Stimulated activated CD4-positive, alpha-beta T cell treated with anti-CD3 and anti-CD28 coated beads, Interleukin-1b, Interleukin-23, amount 100 ng/mL, for 48 hours (primary cell): ENCODE results near the gene RPS15A.
A peak's percentile ranks its signal among the peaks of the same experiment; 100 is the strongest.
"Not testable (repeated sequence)": the region's sequence is repeated elsewhere in the genome, so short reads cannot be mapped to it uniquely, and the experiment has no call there.

Experiments
- DNase-seq: peaks from one replicate; pipeline ENCODE4 v3.0.0-alpha.2; 2020

The RPS15A gene

DNA sequence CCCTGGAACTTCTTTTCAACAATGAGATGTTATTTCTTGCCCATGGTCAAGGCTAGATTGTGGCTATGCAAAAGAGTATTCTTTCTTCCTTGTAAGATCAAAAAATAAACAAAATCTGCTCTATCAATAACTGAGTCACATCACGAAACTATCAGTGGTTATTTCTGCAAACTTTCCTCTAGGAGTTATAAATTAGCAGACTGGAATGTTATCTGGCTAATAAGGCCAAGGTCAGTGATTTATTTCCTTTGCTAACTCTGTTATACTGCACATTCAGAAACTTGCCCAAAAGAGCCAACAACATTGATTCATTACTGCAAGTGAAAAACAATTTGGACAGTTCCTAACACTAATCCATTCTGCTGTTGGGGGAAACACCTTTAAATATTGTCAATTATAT is 6.2 kb upstream of the RPS15A start:
- DNase-seq, result no peak

DNA sequence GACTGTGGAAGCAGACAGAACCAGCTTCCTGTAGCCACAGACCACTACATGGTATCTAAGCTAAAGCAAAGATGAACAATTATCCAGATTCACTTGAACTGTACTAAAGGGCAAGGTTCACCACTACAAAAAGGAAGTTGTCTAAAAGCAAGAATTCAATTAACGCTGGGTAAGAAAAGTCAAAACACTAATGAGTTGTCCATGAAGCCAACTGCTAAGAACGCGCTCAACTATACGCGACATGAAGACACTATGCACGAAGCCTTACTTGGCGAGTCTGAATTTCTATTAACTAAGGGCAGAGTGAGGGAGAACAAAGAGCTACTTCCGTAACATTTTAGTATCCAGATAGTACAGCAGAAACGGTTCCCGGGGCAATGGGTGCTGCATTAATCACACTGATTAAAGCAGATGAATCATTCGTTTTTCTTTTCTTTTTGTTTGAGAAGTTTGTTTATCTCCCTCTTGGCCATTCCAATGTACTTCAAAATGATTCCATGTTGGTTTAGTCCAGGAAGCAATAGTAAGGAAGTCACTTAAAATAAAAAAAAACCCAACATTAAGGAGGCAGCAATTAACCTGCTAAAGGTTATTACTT is 2.8 kb upstream of the RPS15A start:
- no peak for DNase-seq

DNA sequence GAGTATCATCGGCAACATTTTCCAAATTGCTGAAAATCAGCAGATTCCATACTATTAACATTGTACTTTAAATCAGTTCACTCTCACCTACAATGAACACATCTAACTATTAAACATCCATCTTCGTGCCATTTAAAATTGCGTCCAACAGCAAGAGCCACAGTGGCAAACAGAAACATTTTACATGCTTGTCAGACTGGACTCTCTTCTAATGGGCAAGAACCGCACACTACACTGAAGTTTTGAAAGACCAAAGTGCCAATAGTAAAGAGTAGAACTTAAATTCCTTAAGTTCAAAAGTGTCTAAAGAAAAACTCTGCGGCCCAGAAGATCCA is 652 bp downstream of the RPS15A start:
- DNase-seq, result no peak

DNA sequence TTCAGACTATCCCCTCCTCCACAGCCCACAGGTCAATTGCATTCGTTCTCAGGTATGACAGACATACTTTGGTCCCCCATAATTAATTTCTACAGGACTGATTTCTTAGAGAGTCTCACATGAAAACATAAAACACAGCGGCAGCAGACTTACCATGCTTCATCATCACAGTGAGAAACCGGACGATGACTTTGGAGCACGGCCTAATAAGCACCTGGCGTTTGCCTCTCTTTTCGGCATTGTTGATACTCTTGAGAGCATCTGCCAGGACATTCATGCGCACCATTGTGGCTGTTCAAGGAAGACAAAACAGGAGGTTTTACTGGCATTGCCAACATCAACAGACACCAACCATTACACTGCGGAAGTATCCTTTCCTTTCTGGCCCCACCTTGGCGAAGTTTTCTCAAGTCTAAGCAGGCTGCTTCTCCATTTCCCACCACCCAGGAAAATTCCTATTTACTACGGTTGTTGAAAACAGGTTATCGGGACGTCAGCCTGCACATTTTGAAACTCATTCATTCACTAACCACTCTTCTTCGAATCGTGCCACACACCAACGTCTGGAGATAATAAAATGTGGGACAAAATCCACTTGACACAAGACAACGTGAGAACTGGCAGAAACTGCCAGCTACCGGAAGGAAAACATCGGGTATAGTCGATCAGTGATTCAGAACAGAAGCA is 1.2 kb downstream of the RPS15A start:
- no peak for DNase-seq

DNA sequence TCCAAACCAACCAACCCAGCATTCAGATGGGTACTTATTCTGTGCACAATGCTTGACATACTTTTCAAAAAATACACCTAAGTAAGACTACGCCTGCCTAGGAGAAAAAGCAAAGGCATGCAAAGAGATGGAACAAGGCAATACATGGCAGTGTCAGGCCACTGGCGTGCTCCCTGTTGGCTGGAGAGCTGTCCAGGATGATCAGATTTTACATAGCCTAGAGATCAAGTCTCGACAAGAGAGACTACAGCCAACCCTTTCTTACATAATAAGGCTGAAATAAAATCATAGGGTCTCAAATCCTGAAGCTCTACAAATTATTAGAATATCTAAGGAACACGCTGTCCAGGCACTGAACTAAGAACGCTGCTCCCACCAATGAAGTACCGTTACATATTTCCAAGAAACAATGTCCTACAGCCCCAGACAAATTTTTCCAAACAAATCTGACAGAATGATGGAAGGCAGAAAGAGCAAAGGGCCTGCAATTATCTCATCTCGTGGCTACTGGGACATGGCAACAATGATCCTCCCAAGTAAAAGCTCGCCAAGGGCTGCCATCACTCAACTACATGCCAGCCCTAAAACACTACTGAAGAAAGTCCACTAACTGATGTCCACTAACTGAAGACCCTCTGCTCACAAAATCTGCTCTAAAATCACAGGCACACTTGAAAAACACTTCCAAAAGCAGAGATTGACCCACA is 5.1 kb downstream of the RPS15A start:
- DNase-seq, result no peak

DNA sequence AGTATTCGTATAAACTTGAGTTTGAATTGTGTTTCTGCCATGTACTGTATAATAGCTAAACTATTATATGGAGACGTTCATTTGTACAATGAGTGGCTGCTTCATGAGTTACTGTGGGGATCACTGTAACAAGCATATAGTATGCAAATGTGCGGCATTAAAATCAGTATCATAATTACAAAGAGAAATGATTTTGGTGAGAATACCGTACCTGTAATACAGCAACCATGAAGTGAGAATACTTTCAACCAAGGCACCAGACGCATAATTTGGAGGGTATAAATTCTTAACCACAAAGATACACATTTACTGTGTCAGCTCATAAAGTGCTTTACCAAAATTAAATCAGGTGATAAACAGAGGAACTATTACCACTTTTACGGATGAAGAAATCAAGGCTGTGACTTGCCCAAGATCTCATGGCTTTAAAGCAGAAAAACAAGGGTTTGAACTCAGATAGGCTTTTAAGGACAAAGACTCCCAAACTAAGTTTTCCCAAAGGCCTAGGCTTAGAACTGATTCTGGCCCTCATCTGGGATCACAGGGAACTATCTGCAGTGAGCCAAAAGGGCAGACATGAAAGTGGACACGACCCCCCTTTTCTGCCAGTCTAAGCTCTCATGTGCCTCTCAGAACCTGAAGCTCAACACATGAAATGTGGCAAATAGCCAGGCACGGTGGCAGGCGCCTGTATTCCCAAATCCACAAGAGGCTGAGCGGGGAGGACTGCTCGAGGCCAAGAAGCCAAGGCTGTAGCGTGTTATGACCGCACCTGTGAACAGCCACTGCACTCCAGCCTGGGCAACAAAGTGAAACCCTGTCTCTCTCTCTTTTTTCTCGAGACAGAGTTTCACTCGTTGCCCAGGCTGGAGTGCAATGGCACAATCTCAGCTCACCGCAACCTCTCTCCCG is 6.4 kb downstream of the RPS15A start:
- DNase-seq, result no peak

DNA sequence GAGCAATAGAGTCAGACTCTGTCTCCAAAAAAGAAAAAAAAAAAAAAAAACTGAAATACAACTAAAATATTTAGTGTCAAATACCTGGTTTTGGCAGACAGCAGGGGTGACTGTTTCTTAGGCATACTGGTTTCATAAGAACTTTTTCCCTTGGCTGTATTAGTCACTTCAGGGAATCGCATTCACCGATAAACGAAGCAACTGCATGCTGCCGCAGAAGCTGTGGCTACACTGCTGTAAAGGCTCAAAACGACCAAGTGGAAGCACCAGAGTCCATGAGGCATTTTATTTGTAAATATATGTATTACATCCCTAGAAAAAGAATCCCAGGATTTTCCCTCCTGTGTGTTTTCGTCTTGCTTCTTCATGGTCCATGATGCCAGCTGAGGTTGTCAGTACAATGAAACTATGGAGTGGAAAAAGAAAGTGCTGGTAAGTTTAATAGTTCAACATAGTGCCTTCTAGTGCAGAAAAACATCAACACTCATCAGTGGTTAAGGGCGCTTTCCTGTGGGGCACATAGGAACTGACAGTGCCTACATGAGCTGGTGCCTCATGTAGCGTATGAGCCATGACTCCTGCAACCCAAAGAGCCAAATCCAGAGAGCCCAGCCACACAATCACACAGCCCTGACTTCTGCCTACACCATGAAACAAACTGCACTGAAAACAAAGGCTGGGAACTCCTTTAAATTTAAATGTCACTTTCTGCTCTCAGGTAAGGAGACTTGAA is 7.3 kb downstream of the RPS15A start:
- DNase-seq, result peak; percentile 45

DNA sequence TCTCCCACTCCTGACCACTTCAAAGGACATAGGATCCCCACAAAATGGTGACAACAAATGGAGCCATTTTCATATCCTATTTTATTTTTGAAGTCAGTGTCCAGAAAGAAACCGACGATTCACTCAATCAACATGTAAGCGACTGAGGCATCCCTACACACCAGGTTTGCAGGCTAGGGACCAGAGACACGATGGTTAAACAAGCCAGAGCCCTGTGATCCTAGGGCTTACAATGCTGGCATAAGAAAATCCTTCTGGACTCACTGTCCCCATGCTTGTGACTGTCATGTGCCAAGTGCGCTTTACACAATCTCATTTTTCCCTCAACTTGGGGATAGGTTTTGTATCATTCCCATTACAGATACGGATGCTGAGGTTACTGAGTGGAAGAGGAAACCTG is 8.9 kb downstream of the RPS15A start:
- DNase-seq, result not testable (repeated sequence)

DNA sequence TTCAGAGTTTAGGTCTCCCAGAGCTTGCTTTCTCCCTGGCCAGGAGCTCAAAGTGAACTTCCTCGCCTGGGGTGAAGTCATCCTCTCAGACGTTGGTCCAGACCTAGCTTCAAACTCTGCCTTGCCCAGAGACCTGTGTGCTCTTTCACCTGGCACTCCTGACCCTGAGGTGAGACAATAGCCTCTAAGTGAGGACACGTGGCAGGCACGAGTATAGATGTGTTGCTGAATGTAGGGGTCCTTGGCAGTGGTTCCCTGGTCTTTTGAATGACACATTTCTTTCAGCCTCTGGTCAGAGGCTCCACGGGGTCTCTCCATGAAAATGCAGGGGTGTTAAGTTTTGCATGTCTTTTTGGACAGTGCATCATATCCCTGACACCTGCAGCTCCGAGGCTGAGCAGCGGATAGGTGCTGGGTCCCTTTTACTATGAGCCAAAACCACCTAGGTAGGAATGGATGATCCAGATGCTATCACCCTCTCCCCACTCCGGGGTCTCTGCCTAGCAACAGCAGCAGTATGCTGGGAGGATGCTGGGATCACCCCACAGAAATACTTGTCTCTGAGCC is 9.6 kb downstream of the RPS15A start:
- not testable (repeated sequence) for DNase-seq

DNA sequence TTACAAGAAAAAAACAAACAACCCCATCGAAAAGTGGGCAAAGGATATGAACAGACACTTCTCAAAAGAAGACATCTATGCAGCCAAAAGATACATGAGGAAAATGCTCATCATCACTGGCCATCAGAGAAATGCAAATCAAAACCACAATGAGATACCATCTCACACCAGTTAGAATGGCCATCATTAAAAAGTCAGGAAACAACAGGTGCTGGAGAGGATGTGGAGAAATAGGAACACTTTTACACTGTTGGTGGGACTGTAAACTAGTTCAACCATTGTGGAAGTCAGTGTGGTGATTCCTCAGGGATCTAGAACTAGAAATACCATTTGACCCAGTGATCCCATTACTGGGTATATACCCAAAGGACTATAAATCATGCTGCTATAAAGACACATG is 12.5 kb downstream of the RPS15A start:
- not testable (repeated sequence) for DNase-seq

DNA sequence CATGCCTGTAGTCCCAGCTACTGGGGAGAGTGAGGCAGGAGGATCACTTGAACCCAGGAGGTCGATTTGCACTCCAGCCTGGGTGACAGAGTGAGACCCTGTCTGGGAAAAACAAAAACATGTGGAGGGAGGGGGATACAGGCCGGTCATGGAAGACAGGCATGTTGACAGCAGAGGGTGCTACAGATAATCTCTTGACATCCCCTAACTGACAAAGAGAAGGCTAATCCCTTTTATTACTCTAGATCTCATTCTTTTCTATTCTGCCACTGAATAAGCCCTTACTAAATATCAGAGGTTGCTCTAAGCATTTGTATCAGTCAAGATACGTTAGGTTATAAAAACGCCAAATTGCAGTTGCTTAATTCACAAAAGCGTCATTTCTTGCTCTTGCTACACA is 13.8 kb downstream of the RPS15A start:
- not testable (repeated sequence) for DNase-seq

DNA sequence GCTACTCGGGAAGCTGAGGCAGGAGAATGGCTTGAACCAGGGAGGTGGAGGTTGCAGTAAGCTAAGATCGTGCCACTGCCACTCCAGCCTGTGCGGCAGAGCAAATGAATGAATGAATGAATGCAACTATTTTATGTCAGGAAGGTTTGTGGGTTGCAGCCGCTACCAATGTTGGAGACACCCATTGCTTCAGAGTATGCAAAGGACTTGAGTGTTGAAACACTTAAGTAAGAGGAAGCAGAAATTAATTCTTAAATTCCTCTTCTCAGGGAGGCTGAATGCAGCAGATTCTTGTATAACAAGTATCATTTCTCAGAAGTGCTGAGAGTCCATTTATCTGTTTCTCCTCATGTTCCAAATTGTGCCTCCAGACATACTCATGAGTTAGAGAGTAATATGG is 15.5 kb downstream of the RPS15A start:
- DNase-seq, result not testable (repeated sequence)

DNA sequence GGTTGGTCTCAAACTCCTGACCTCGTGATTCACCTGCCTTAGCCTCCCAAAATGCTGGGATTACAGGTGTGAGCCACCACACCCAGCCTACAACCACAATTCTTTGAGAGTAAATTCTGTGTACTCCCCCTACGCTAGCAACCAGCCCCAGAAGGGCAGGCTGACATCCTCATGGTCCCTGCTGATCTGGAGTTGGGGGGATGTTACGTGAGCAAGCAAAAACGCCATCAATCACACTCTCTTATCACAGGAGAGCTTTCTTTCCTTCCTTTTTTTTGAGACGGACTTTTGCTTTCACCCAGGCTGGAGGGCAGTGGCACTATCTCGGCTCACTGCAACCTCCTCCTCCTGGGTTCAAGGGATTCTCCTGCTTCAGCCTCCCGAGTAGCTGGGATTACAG is 18.0 kb downstream of the RPS15A start:
- DNase-seq, result not testable (repeated sequence)

DNA sequence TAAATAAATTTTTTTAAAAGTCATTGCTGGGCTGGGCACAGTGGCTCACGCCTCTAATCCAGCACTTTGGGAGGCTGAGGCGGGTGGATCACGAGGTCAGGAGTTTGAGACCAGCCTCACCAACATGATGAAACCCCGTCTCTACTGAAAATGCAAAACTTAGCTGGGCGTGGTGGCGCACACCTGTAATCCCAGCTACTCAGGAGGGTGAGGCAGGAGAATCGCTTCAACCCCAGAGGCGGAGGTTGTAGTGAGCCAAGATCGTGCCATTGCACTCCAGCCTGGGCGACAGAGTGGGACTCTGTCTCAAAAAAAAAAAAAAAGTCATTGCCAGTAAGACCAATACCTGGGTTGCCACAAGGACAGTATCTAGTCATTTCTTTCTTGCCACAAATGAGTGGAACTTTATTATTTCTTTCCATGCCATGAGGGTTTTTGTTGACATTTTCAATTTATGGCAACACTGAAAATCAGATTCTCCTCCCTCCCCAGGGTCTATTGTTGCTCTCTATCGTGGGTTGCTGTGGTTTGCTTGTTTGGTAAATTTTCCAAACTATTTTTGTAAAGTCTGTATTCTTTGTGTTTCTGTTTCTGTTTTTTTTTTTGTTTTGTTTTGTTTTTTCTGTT is 19.7 kb downstream of the RPS15A start:
- DNase-seq, result not testable (repeated sequence)

DNA sequence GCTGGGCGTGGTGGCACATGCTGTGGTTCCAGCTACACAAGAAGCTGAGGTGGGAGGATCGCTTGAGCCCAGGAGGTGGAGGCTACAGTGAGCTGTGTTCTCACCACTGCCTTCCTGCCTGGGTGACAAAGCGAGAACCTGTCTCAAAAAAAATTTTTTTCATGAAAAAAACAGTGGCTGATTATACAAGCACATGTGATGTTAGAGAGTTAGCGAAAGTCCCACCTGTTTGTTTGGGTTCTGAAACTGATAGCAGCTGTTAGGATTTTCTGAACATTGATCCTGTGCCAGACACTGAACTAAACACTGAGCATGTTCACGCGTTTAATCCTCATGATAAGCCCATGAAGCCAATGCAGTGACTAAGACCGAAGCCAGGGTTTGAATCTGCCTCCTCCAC is 22.9 kb downstream of the RPS15A start:
- DNase-seq, result peak; percentile 21

DNA sequence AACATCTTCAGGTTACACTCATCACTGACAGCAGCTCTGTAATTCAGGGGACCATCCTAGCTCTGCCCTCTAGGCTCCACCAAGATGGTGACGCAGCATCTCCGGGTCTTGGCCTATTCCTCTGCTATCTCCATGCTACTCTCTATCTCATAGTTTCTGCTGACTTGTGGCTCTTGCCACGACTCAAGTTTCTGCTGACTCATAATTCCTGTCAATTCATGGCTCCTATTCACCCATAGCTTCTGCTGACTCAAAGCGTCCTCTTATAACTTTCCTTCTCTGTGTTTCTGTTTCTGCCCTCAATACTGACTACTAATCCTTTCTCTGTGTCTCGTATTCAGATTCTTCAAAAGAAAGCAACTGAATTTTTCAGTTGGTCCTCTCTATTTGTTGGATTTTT is 27.4 kb downstream of the RPS15A start:
- not testable (repeated sequence) for DNase-seq

DNA sequence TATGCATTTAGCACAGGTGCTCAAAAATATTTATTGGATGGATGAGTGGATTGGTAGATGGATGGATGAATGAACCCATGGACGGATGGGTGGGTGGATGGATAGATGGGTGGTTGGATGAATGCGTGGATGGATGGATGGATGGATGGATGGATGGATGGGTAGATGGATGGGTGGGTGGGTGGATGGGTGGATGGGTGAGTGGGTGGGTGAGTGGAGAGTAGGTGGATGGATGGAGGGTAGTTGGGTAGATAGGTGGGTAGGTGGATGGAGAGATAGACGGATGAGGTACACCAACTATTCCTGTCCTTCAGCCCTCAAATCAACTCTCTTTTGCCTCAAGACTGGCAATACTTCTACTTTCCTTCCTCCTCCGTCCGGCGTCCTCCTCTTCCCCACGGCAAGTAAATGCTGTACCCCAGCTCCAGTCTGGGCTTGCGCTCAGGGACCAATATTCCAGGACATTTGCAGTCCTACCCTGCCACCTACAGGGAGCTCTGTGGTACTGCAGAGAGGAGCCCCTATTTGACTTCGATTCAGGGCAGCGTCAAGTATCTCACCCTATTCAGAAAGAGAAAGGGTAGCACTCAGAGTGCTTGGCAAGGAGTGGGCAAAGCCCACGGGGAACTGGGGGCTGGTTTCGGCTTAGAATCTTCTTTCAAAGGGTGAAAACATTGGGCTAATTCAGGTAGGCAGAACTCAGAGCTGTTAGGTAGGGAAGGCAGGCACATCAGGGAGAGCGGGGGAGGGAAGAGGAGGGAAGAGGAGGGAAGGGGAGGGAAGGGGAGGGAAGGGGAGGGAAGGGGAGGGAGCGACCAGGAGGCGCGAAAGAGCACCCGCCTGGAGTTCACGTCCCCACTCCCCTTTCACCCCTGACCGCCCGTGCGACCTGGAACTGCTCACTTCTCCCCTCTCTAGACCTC is 30.3 kb downstream of the RPS15A start:
- peak; percentile 51 for DNase-seq

DNA sequence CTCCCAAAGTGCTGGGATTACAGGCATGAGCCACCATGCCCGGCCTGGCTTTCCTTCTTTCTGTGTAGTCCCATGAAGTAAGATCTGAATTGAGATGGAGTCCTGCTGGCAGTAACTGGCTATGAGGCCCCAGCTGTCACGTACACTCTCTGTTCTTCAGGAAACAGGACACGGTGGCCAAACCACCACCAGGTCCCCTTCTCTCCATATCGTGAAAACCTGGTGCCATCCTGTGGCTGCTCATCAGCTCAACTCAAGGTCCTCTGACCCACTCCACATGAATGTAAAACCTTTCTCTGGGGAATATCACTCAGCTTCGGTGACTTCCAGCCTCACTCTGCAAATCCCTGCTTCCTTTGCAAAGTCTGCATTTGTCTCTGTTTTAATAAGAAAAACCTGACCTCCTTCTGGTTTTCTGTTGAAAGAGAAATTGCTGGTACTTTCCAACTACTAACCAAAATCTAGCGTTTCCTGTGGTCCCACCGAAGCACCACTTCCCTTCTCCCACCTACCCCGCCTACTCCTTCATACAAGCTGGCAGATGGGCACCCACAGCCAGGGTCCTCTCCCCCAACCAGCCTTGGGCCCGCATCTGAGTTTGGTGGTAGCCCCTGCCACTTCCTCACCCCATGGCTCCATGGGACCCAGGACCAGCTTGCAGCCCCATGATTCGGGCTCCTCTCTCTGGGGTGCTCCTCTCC is 32.0 kb downstream of the RPS15A start:
- not testable (repeated sequence) for DNase-seq

DNA sequence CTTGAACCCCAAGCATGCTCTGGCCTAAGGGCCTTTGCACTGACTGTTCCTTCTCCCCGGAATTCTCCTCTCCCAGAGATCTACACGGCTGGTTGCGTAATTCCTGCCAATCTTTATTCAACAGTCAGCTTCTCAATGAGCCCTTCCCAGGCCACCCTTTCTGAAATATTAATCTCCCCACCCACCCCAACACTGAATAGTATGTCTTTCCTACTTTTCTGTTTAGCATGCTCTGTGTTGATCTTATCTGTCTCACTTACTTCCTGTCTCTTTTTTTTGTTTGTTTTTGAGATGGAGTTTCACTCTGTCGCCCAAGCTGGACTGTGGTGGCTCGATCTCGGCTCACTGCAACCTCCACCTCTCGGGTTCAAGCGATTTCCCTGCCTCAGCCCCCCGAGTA is 33.5 kb downstream of the RPS15A start:
- DNase-seq, result not testable (repeated sequence)

DNA sequence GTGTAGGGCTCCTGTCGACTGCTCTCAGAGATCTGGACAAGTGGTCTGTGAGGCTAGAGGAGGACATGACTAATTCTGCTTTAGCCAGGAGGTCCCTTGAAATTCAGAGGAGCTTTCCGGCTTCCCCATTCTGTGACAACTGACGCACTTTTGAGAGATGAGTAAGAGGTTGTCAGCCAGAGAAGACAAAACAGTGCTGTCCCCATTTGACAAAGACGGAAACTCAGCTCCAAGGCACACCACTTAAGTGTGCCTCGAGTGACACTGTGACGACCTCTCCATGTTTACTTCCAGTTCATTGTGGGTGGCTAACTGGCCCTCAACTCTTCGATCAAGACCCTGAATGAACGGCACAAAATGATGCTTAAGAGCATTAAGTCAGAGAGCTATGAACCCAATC is 47.3 kb downstream of the RPS15A start:
- DNase-seq, result not testable (repeated sequence)
